Fibroblast of the conjunctiva (primary cell): Measurements from ENCODE around the gene RTN4RL1.
A peak's percentile ranks its signal among the peaks of the same experiment; 100 is the strongest.

Experiments used
- DNase-seq: peaks from one replicate; pipeline ENCODE4 v3.0.0-alpha.2; 2010; ENCODE audit warnings: low read depth

RTN4RL1 gene

DNA sequence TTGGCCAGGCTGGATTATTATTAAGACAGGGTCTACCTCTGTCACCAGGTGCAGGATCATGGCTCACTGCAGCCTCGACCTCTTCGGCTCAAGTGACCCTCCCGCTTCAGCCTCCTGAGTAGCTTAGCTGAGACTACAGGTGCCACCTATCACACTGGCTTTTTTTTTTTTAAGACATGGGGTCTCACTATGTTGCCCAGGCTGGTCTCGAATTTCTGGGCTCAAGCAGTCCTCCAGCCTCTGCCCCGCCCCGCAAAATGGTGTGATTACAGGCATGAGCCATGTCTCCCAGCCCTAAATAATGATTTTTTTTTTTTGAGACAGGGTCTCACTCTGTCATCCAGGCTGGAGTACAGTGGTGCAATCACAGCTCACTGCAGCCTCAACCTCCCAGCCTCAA, 22.5 kb upstream of the RTN4RL1 start:
- DNase-seq, result no peak

DNA sequence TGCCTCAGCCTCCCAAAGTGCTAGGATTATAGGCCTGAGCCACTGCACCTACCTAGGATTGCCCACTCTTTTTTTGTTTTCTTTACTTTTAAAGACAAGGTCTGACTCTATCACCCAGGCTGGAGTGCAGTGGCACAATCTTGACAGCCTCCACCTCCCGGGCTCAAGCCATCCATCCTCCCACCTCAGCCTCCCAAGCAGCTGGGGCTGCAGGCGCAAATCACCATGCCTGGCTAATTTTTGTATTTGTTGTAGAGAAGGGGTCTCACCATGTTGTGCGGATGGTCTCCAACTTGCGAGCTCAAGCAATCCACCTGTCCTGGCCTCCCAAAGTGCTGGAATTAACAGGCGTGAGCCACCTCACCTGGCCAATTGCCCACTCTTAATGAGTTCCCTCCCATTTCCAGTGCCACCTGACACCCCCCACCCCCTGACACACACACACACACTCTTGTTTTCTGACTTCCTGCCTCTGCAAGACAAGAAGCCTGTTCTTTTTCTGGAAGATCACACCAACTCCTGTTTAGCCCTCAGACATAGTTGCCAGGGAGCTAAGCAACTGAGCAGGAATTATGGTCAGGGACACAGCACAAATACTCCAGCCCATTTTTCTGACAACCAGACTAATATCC, 19.2 kb upstream of the RTN4RL1 start:
- no peak for DNase-seq

DNA sequence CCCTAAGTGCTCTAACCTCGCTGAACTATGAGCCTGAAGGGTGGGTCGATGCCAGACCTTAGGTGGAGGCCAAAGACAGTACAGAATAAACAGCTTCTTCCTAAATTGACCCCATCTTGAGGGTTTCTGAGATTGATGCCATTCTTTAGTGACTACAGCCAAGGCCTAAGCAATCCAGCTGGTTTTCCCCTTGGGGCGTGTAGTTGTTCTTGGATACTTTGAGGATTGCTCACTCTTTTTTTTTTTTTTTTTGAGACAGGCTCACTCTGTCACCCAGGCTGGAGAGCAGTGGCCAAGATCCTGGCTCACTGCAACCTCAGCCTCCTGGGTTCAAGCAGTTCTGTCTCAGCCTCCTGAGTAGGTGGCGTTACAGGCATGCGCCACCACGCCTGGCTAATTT, 18.7 kb upstream of the RTN4RL1 start:
- no peak for DNase-seq

DNA sequence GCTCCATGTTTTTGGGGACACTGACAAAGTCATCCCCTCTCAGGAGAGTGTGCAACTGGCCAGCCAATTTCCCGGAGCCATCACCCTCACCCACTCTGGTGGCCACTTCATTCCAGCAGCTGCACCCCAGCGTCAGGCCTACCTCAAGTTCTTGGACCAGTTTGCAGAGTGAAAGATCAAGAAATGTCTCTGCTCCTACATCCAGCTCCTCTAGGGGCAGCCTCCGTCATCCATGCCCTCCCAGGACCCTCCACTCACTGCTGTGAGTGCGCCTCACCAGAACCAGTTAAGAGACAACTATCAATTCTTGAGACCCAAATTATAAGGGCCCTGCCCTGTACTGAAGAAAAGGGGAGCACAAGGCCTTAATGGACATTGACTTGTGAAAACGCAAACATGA, 17.8 kb upstream of the RTN4RL1 start:
- DNase-seq, result no peak

DNA sequence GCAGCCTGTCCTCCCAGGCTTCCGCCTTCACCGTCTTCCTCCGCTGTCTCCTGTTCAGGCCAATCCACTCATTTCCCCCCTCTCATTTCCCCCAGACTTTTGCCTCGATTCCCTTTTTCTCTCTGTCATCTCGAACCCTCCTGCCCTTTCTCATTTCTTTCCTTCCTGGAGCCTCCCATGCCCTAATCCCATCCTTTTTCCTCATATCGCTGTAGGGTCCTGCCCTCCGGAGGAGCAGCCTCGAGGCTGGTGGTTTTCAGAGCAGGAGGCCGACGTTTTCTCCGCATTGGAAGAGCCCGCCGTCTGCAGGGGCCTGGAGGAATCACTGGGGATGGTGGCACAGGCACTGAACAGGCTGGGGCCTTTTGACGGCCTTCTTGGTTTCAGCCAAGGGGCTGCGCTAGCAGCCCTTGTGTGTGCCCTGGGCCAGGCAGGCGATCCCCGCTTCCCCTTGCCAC, 17.3 kb upstream of the RTN4RL1 start:
- DNase-seq, result no peak

DNA sequence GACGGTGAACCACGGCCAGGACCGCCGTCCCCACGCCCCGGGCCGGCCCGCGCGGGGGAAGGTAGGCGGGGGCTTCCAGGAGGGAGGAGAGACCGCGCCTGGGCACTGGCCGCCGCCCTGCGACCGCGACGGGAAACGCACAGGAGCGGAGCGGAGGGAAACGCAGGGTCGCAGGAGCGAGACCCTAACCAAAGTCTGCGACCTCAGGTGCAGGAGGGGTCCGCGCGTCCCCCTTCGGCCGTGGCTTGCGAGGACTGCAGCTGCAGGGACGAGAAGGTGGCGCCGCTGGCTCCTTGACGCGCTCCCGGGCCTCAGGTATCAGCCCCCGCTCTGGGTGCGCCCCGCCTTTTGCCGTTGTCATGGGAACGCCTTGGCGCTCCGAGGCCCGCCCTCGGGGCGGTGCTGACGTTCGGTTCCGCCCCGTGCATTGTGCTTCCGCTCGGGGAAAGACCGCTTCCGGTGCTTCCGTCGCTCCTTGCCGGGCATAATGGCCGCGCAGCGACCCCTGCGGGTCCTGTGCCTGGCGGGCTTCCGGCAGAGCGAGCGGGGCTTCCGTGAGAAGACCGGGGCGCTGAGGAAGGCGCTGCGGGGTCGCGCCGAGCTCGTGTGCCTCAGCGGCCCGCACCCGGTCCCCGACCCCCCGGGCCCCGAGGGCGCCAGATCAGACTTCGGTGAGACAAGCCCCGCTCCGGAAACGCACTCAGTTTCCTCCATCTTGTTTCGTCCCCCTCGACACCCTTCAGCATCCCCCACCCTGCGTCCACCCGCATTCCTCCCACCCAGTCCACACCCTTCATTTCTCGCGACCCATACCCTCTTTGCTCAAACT, 16.6 kb upstream of the RTN4RL1 start, which contains the start of gene OVCA2:
Gene OVCA2, plus strand, starts transcription at position 462 of the 829 bp plus-strand sequence. Its CDS starts 26 bp downstream, at position 488.
- peak; percentile 90 for DNase-seq

DNA sequence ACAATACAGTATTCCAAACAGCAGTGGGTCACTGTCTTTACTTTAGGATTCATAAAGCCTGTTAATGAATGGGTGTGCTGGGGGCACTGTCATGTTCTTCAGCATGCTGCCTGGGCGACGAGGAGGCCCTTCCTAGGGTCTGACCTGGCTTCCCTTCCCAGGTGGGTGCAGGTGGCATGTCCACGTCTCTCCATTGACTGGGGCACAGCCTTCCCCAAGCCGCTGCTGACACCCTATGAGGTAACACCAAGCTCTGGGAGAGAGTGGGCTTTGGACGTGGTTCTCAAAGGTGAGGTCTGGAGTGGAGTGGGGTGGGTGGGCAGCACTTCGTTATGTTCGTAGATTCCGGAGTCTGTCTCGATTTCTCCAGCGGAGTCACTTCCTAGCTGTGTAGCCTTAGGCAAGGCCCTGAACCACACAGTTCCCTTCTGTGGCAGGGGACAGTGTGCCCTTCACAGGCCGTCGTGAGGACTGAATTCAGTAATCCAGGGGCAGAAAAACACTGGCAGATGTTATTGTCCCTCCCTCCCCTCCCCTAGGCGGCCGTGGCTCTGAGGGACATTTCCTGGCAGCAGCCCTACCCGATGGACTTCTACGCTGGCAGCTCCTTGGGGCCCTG, 15.9 kb upstream of the RTN4RL1 start:
- DNase-seq, result no peak

DNA sequence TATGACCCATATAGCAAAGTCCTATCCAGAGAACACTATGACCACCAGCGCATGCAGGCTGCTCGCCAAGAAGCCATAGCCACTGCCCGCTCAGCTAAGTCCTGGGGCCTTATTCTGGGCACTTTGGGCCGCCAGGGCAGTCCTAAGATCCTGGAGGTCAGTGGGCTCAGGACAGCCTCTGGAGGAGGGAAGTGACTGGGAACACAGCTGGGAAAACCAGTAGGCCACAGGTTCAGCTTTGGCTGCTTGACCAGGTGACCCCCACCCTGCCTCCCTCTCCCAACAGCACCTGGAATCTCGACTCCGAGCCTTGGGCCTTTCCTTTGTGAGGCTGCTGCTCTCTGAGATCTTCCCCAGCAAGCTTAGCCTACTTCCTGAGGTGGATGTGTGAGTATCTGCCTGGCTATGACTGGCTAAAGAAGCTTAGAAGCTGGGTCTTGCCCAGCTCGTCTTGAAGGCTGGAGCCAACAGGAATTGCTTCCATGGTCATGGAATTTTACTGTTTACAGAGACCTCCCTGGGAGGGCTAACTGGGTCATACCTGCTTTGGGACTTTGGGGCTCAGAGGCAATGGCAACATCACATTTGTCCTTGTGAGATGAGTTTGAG, 15.2 kb upstream of the RTN4RL1 start:
- no peak for DNase-seq

DNA sequence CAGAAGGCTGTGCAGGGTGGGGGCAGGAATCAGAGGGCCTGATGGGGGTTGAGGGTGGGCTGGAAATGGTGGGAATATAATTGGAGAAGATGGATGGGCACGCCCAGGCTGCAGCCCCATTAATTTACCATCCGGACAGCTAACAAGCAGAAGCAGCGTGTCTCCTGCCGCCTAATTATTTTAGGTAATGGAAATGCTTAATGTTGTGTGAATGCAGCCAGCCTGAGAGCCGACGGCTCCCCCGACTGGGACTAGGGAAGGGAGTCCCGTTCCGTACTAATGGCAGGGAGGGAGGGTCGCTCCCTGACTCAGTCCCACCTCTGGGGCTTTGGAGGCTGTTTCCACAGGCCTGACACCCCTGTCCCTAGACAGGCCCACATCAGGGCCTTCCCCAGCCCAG, 12.0 kb upstream of the RTN4RL1 start:
- DNase-seq, result no peak

DNA sequence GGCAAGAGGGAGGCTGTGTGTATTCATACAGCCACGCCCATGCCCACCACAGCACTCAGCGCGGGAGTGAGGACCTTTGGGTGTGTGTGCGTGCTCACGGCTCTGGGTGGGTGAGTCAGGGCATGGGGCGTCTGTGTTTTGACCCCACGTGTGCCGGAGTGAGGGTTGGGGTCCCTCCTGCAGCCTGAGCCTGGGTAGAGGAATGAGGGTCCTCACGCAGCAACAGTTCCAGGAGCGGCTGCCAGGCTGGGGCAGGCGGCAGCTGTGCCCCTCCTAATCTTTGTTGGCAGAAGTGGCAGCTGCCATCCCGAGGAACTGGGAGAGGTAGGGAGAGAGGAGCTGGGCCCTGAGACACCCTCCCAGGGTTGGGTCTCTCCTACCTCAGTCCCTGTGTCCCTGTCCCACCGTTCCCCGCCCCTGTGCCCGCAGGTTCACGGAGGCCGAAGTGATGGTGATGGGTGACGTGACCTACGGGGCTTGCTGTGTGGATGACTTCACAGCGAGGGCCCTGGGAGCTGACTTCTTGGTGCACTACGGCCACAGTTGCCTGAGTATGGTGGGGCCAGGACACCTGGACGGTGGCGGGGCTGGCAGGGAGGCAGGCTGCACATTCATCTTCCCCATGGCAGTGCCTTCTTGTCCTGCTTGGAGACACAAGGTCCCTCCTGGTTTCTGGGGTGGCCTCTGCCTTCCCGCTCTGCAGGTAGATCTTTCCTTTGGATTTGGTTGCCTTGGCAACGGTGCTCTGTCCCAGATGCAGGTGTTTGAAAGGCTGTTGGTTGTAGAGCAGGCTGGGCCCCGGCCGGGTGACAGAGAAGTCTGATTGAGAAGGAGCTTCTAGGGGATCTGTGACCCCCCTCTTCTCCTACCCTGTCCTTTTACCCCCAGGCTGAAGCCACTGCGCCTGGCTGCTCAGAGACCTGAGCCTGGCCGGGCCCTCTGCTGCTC, 10.7 kb upstream of the RTN4RL1 start:
- no peak for DNase-seq

DNA sequence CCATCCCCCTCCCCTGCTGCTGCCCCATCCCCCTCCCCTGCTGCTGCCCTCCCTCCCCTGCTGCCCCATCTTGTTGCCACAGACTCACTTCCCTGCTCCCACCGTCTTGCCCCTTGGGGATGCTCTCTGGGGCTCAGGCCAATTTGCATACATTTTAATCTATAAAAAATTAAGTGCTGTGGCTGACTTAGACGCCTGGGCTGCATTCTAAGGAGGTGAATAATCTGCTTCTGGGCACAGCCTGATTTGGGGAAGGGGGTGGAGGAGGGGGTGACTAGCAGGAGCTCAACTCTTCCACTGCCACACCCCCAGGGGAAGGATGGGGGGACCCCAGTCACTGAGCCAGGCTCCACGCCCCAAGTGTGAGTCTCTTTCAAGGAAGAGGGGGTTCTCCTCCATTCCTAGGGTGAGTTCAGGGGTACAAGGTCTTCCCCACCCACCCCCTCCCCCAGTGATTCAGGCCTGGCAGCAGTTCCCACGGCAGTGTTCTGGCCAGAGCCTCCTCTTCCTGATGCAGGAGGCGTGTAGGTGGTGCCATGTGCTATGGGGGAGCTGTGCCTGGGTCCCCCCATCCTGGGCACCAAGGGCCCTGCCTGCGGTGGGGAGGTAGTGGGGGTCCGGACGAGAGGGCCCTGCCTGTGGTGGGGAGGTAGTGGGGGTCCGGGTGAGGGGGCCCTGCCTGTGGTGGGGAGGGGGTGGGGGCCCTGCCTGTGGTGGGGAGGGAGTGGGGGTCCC, 9.8 kb upstream of the RTN4RL1 start:
- DNase-seq, result peak; percentile 77

DNA sequence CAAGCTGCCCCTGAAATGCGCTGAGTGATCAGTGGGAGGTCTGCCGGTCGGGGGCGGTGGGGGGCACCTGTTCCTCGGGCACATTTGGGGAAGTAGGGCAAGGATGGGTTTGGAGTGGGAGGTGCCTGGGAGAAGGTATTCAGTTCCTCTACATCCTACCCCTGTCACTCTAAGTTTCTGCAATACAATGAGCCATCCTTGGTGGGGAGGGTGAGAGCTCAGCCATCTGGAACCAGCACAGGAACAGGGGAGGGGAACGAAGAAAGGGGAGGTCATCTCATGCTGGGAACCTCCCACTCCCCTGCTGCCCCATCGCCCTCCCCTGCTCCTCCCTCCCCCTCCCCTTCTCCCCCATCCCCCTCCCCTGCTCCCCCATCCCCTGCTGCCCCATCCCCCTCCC, 9.0 kb upstream of the RTN4RL1 start:
- DNase-seq, result no peak

DNA sequence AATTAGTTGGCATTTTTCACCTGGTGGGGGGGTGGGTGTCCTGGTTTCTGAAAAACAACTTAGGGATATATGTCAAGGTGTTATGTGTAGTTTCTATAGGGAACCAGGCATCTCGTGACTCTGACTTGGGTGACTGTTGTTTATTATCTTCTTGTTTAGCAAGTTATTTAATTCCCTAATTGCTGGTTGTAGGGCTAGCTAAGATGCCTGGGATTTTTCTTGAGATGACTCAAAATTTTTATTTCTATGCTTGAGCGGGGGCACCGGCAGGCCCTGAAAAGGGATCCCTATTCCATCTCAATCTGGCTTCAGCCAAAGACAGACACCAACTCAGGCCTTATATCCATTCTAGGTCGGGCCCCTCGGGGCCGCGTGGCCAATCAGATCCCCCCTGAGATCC, 8.0 kb upstream of the RTN4RL1 start:
- DNase-seq, result no peak

DNA sequence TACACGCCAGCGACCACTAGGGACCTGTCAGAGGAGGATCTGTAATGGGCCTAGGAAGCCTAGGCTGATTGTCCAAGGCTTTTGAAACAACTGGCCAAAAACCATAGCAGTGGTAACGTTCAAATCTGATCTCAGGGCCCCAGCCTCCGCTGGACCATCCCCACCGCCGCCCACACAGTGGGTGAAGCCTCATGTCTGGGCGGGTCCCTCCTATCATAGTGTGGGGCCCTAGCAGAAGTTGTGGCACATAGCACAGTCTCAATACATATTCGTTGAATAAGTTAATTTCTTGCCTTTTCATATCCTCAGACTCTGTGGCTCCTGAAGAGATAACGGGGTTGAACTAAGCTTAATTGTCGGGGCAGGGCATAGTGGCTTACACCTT, 5.6 kb upstream of the RTN4RL1 start:
- peak; percentile 87 for DNase-seq

DNA sequence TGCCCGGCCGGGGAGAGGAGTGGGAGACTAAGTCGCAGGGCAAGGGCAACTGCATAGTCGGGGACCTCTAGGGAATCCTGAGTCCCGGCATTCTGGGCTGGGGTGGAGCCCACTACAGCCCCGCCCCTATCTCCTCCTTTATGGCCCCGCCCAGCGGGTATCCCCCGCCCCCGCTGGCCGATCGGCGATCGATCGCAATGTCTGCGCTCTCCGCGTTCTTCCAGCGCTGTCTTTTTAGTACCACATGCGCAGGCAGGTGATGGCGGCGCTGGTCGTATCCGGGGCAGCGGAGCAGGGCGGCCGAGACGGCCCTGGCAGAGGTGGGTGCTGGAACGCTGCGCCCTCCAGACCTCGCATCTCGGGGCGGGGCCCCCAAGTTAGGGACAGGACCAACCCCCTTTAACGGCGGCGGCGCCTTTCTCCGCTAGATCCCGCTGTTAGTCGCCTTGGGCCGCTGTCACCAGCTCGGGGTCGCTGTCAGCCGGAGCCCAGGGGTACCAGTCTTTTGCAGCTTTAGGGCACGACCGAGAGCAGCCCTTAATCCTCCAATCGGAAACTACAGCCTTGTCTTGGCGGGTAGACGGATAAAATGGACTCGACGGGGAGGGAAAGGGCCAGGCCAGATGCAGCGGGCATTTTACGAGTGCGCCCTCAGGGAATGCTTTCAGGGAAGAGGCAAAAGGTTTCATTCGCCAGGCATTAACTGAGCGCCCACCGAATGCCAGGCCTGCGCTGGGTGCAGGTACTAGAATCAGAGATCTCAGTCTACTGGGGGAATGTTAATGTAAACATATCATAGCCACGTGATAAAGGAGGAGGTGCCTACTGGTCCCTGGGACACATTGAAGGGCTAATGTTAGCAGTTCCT, 5.0 kb upstream of the RTN4RL1 start, which contains the start of gene DPH1:
Gene DPH1, plus strand, starts transcription at position 243 of the 868 bp plus-strand sequence. Its CDS starts 17 bp downstream, at position 260.
- DNase-seq, result peak; percentile 69

DNA sequence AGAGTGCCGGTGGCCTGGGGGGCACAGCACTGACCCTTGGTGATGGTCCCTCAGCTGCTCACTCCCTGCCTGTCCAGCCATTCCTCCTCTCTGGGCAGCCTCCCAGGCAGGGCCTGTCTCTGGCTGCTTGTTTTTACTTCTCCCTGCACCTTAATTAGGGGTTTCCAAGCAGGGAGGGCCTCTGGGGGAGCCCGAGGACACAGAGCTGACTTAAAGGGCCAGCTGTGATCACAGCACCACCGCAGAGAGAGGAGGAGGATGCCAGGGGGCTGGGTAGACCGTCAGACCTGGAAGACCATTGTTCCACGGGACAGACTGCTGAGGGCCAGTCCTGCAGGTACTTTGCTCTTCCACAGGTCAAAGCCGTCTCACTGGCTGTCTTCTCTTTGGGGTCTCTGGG, 3.6 kb upstream of the RTN4RL1 start:
- DNase-seq, result no peak

DNA sequence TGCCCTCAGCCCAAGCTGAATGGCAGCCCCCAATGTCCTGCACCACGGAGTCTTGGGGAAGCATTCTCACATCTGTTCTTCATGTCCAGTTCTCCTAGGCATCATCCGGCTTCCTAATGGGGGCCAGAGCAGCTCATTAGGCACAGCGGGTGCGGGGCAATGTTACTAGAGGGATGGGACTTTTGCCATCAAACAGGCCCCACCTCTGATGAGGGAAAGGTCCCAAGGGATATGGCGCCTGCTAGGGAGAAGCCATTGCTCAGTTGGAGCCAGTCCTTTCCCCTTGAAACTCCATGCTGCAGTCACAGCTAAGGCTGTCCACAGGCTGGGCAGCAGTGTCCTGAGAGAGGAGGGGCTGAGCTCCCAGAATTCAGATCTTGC, 3.1 kb upstream of the RTN4RL1 start:
- no peak for DNase-seq

DNA sequence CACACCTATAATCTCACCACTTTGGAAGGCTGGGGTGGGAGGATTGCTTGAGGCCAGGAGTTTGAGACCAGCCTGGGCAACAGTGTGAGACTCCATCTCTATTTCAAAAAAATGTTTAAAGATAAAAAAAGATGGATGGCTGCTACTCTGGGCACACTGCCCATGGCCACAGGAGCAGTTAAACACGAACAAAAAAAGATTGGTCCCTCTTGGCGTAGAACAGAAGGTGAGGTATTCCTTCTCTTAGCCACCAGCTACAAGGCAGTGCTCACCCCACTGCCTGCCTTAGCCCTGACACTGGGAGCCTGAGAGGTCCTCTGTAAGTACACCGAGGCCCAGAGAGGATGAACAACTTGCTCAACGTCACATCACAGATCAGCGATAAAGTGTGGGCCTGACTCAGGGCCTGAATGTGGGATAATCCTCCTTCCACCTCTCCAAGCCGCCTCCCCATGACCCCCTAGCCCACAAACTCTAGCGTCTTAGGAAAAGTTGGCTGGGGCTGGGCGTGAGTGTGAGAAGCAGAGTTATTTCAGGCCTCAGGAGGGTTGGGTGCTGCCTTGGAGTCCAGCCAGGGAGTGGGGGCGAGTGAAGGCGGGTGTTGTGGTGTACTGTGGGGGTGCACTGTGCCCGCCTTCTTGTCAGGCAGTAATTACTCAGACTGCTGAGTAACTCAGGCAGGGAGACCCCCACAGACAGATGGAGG, 2.5 kb upstream of the RTN4RL1 start:
- no peak for DNase-seq
